AG08396 (cell line): ENCODE measurements around the gene PLXNB2.

ENCODE experiments used
- DNase-seq: peaks from one replicate; pipeline ENCODE4 v3.0.0; 2012; ENCODE audit warnings: low spot score, mixed read lengths

Gene PLXNB2

GRCh38 chr22:50296658-50297490, 10.6 kb downstream of the PLXNB2 start:
- no peak for DNase-seq

- no peak for DNase-seq
Observed at GRCh38 chr22:50294319-50294656, 13.2 kb downstream of the PLXNB2 start.

- peak; percentile 93 for DNase-seq
Observed at GRCh38 chr22:50293441-50294318, 13.8 kb downstream of the PLXNB2 start.

DNA sequence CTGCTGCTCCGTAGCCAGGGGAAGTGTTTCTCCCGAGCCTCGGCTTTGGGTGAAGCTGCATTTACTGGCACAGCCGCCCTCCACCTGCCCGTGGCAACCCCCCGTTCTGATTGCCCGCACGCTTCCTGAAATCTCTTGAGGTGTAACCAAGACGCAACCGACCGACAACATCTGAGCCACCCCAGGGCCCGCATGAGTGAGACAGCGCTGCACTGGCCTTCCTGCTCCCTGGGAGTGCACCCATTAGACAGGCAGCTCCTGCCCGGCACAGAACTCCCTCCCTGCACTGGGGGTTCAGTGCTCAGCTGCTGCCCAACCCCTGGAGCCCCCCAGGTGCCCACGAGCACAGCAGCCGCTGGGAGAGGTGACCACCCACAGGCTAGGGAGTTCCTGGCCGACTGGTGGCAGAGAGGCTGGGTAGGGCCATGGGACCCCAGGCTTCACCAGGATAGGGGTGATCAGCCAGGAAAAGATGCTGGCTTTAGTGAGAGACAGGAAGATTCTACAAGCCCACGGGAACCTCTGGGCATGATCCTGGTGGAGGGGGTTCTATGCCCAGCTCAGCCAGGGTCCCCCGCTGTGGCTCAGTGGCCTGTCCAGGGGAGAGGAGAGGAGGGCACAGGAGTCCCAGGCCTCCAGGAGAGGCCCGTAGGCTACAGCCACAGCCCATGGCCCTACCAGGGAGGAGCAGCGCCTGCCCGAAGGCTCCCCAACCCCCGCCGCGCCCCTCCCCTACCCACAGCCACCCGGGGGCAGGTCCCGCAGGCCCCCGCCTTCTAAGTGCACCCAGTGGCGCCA, 14.6 kb downstream of the PLXNB2 start:
- no peak for DNase-seq

GRCh38 chr22:50289942-50290630, 17.4 kb downstream of the PLXNB2 start:
- DNase-seq, result no peak

- DNase-seq, result no peak
Observed at GRCh38 chr22:50289151-50289941, 18.1 kb downstream of the PLXNB2 start.

GRCh38 chr22:50287731-50288130, 19.7 kb downstream of the PLXNB2 start:
- no peak for DNase-seq

DNA sequence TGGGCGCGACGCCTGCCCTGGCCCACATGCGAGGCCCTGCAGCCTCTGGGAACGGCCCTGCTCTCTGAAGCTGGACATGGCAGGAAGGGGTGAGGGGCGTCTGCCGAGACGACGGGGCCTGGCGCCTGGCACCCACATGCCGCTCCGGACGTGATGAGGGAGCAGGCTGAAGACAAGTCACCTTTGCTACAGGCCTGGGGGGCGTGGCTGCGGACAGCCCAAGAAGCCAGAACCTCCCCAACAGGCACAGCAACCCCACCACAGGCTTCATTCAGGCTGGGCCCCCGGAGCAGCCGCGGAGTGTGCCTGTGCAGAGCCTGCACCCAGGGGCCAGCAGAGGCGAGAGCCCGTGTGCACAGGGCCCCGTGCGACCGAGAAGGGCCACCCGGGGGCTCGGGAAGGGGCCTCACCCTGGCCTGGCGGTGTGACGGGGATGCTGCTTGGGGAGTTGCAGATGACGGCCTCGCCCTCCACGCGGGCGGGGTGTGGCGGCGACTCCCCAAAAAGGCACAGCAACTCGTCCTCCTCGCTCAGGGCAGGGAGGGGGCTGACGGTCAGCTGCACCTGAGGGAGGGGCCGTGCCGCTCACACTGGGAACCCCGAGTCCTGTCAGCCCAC, 20.6 kb downstream of the PLXNB2 start:
- no peak for DNase-seq

GRCh38 chr22:50286275-50286674, 21.2 kb downstream of the PLXNB2 start:
- DNase-seq, result no peak

DNA sequence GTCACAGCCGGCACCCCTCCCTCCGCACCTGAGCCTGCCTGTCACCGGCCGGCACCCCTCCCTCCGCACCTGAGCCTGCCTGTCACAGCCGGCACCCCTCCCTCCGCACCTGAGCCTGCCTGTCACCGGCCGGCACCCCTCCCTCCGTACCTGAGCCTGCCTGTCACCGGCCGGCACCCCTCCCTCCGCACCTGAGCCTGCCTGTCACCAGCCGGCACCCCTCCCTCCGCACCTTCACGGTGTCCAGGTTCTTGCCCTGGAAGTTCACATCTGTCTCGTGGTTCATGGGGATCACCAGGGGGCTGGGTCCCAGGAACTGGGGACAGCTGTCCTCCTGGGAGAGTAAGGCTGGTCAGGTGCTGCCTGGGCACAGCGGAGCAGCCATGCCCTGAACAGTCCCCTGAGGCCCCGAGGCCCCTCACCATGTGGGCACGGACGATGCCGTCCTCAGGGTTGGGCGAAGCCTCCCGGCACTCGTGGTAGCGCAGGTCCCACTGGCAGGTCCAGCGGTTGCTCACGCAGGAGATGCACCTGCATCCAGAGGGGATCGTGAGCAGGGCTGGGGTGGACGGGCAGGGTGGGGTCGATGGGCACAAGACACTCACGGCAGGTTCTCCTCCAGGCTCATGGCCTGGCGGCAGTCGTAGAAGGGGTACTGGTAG, 21.7 kb downstream of the PLXNB2 start:
- no peak for DNase-seq

DNA sequence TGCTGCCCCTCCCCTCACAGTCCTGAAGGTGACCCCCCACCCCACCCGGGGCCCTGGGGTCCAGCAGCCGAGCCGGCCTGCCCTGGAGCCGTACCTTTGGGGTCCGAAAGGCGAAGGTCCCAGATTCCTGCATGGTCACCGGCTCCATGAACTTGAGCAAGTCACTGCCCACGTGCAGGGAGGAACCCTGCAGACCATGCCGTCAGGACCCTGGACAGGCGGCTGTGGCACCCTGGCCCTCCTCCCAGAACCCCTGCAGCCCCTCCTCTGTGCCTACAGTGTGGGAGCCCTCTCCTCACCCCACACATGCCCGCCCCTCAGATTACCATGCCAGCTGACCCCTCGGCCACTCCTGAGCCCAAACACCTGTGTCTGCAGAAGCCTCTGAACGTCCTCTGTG, 23.0 kb downstream of the PLXNB2 start:
- no peak for DNase-seq

DNA sequence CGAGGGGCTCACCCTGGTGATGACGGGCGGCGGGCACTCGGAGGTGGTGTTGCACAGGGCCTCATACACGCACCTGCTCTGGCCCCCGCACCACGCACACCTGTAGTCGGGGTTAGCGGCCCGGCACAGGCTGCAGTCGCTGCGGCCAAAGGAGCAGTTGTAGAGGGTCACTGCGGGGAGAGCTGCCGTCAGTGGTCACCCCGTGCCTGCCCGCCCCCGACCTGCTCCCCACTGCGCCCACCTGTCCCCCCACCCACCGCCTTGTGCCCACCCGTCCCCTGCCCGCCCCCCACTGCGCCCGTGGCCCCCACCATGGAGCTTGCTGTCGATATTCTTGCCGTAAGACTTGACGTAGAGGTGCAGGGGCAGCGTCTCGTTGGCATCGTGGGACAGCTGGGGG, 23.6 kb downstream of the PLXNB2 start:
- DNase-seq, result no peak

GRCh38 chr22:50282361-50283155, 24.9 kb downstream of the PLXNB2 start:
- peak; percentile 93 for DNase-seq

DNA sequence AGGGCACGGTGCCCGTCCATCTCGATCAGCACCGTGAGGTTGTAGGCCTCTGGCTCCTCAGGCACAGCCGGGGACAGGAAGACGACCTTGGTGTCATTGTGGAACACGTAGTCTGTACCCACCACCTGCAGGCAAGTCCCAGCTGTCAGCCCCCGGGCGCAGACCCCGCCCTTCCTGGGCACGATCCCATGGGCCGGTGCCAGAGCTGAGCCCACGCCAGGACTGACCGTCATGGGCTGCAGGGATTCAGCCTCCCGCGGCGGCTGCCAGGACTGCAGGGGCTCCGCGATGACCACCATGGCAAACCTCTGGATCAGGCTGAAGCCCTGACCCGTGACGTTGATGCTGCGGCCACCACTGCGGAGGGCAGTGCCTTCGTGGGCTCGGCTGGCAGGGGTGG, 25.5 kb downstream of the PLXNB2 start:
- DNase-seq, result peak; percentile 32

DNA sequence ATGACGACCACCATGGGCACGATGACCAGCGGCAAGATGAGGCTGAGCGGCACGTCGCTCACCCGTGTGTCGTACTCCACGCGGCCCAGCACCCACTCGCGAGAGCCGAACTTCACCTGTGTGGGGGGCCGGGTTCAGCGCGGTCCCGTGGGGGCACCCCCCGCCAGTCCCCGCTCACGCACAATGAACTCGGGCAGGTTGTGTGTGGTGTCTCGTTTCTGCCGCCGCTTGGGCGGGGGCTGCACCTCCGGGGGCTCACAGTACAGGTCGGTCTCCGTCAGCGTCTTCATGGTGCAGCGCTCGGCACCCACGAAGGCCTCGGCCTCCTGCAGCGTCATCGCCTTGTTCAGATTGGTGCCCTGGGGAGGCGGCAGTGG, 26.1 kb downstream of the PLXNB2 start:
- DNase-seq, result no peak

GRCh38 chr22:50280708-50281383, 26.6 kb downstream of the PLXNB2 start:
- DNase-seq, result no peak

DNA sequence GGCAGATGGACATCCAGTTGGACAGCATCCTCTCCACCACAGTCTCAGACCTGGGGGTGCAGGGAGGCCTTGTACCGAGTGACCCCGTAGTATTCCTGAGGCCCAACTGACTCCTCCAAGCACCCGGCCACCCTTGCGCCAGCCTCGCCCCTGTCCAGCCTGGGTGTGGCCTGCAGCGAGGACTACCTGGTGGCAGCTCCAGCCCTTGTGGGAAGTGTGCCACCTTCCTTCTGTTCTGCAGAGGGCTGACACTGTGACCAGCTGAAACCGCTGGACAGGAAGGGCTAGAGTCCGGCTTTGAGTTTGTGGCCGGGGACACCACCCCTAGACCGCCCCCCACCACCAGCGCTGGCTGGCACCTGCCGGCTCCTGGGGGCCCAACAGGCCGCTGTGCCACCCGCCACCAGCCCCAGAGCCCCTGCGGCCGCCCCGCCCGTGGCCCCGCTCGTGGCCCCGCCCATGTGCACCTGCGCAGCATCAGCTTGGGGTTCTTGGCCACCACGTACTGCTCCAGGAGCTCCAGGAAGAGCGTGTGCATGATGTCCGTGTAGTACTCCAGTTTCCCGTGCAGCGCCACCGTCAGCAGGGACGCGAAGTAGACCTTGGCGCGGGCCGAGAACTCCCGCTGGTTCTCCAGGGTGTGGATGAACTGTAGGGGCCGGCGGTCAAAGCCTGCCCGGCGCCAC, 27.3 kb downstream of the PLXNB2 start:
- DNase-seq, result no peak
